ENCODE data around the gene ARHGEF16. TPM values are rescaled to one million over a fixed set of nuclear protein-coding genes. Genes with fewer than 3 reads are reported as not detected.

Gene ARHGEF16
- total RNA-seq, 2 donors from 2014 or later, result 0.16 TPM; not detected in 1

DNA sequence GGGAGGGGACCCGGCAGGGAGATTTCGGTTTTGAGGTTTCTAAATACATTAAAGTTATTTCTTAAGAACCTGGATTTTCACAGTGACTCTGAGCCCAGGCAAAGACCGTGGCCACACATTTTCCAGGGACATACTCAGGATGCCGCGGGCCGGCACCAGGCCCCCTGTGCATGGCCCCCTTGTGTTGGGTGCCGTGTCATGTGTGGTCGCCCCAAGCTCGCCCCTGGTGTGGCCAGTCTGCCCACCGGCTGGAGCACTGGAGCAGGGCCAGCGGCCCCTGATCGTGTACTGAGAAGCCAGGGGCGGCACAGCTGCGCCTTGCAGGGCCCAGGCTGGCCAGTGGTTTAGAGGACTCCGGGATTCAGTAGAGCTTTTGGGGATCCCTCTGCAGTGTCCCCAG is 26.6 kb downstream of the ARHGEF16 start:
- no peaks in the 10 kb centered on the region for H3K36me3 Mint-ChIP-seq (ENCODE audit: low read depth)
- no peaks in the 10 kb centered on the region for H3K9me3 Mint-ChIP-seq
- H3K4me1 Mint-ChIP-seq, result no peaks in the 10 kb centered on the region
- no peak overlapping the region for H3K4me3 Mint-ChIP-seq
- no peaks in the 10 kb centered on the region for H3K27me3 Mint-ChIP-seq
- H3K27ac Mint-ChIP-seq, result no peak overlapping the region
- ATAC-seq (replicated peaks), result no peak

DNA sequence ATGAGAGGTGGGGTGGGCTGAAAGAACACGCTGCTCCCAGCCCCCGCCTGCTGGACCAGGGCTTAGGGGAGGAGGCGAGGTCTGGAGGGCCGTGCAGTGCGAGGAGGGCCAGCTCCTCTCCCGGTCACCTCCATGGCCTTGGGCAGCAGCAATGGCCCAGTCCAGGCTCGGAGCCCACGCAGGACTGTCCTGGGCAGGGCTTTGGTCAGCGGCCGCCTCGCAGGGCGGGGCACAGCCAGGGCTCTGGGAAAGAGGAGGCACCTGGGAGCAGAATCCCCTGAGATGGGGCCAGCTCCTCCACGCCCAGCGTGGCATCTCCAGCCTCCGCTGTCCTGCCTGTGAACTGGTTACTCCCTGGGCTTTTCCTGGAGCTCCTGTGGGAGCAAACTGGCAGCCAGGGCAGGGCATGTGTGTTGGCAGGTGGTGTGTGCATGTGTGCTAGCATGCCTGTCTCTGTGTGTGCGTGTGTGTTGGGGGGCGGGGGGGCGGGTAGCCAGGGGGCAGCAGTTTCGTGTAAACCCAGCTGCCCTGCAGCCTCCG is 27.4 kb downstream of the ARHGEF16 start:
- H3K9me3 Mint-ChIP-seq, result no peaks in the 10 kb centered on the region
- H3K36me3 Mint-ChIP-seq (ENCODE audit: low read depth), result no peaks in the 10 kb centered on the region
- H3K27me3 Mint-ChIP-seq, result no peaks in the 10 kb centered on the region
- no peak overlapping the region for H3K27ac Mint-ChIP-seq
- ATAC-seq (replicated peaks), result no peak
- H3K4me3 Mint-ChIP-seq, result no peak overlapping the region
- no peaks in the 10 kb centered on the region for H3K4me1 Mint-ChIP-seq

DNA sequence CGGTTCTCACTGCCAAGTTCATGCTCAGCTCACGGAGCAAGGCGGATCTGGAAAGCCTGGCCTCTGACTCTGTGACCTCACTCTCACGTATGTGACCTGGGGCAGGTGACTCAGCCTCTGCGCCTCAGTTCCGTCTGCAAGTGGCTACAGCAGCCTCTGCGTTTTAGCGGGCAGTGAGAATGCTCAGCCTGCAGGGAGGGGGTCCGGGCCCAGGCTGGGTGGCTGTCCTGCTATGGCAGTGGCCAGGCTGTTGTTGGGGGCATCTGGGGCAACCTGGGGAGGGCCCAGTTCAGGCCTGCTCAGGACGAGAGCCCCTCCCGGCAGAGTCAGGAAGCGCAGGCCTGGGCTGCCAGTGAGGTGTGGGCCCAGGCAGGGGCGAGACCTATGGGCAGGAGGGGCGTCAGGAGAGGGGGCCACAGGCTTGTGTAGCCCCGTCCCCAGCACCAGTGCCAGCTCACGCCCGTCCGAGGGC is 27.9 kb downstream of the ARHGEF16 start:
- Mint-ChIP-seq H3K4me1 (no peaks in the 10 kb centered on the region), H3K36me3 (ENCODE audit: low read depth) (no peaks in the 10 kb centered on the region), H3K9me3 (no peaks in the 10 kb centered on the region), H3K27me3 (no peaks in the 10 kb centered on the region), H3K4me3 (no peak overlapping the region), H3K27ac (no peak overlapping the region)
- peak; percentile 50 for ATAC-seq (replicated peaks)

DNA sequence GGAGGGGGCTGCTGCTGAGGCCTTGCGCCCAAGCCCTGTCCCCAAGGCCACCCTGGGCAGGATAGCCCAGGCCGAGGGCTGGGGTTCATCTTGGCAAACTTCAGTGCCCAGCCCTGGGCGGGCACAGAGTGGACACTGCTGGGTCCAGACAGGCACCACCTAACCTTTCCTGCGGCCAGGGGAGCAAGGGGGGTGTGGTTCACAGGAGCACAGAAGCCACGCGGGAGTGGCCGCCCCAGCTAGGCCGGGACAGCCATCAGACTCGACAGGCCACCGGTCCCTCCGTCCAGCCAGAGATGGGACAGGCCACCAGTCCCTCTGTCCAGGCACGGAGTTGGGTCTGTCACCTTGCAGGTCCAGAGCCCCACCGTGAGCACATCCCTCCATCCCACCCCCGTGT is 28.9 kb downstream of the ARHGEF16 start:
- H3K4me1 Mint-ChIP-seq, result no peaks in the 10 kb centered on the region
- H3K27me3 Mint-ChIP-seq, result no peaks in the 10 kb centered on the region
- H3K36me3 Mint-ChIP-seq (ENCODE audit: low read depth), result no peaks in the 10 kb centered on the region
- no peaks in the 10 kb centered on the region for H3K9me3 Mint-ChIP-seq
- no peak overlapping the region for H3K4me3 Mint-ChIP-seq
- ATAC-seq (replicated peaks), result no peak
- H3K27ac Mint-ChIP-seq, result no peak overlapping the region

GRCh38 chr1:3483801-3484444 is 29.5 kb downstream of the ARHGEF16 start:
- Mint-ChIP-seq H3K4me1 (no peaks in the 10 kb centered on the region), H3K27ac (no peak overlapping the region), H3K36me3 (ENCODE audit: low read depth) (no peaks in the 10 kb centered on the region), H3K9me3 (peaks cover 4% of the 10 kb centered on the region), H3K4me3 (no peak overlapping the region), H3K27me3 (no peaks in the 10 kb centered on the region)
- peak; percentile 26 for ATAC-seq (replicated peaks)

DNA sequence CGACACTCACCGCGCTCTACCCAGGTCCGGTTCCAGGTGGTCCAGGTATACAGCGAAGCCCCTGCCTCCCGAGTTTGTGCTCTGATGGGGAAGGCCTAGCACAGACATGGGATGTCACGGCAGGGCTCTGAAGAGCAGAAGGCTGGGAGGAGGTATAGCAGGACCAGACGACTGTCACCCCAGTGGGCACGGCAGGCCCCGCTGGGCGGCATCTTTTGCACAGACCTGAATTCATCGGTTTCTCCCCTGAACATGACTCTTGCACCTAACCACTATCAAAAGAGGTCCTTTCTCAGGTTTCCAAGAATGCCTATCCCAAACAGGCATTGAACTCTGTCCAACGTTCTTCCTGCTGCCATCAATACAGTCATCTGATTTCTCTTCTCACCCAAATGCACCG is 30.6 kb downstream of the ARHGEF16 start:
- Mint-ChIP-seq H3K4me3 (no peak overlapping the region), H3K9me3 (peaks cover 6% of the 10 kb centered on the region), H3K27me3 (no peaks in the 10 kb centered on the region), H3K36me3 (ENCODE audit: low read depth) (no peaks in the 10 kb centered on the region), H3K4me1 (no peaks in the 10 kb centered on the region), H3K27ac (no peak overlapping the region)
- ATAC-seq (replicated peaks), result no peak

- H3K27me3 Mint-ChIP-seq, result no peaks in the 10 kb centered on the region
- no peaks in the 10 kb centered on the region for H3K36me3 Mint-ChIP-seq (ENCODE audit: low read depth)
- H3K4me3 Mint-ChIP-seq, result no peak overlapping the region
- H3K4me1 Mint-ChIP-seq, result no peaks in the 10 kb centered on the region
- H3K27ac Mint-ChIP-seq, result no peak overlapping the region
- peaks cover 6% of the 10 kb centered on the region for H3K9me3 Mint-ChIP-seq
- no peak for ATAC-seq (replicated peaks)
Measured at GRCh38 chr1:3488432-3488831, 34.0 kb downstream of the ARHGEF16 start.

DNA sequence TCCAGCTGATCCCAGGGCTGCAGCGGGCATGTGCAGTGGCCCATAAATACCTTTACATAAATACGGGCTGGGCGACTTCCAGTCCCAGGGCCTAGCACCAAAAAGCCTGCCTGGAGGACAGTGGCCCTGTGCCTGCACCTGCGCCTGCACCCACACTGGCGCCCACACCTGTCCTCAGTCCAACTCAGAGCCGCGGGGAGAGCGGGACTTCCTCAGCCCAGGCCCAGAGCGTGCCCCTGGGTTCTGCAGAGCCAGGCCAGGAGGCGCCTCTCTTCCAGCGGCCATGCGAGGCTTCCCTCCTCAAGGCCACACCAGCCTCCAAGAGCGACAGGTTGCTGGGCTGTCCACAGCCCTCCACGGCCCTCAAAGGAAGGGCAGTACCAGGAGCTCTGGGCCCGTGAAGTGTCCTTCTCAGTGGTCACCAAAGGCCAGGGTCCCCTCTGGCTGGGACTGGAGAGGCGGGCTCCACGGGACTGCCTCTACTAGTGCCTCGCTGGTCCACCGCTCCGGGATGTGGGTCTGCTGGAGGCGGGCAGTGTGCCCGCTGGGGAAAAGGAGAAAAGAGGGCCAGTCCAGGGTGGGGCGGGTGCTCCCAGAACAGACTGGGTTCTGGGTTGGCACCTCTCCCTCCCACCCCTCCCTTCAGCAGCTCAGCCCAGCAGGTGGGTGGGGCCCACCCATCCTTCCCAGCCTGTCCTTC is 35.7 kb downstream of the ARHGEF16 start:
- Mint-ChIP-seq H3K27ac (no peak overlapping the region), H3K27me3 (no peaks in the 10 kb centered on the region), H3K4me3 (no peak overlapping the region), H3K4me1 (no peaks in the 10 kb centered on the region), H3K9me3 (peaks cover 6% of the 10 kb centered on the region), H3K36me3 (ENCODE audit: low read depth) (no peaks in the 10 kb centered on the region)
- ATAC-seq (replicated peaks), result no peak

GRCh38 chr1:3491291-3492246 is 37.1 kb downstream of the ARHGEF16 start:
- no peak overlapping the region for H3K27ac Mint-ChIP-seq
- H3K4me3 Mint-ChIP-seq, result peak overlapping the region; percentile 30
- peaks cover 6% of the 10 kb centered on the region for H3K9me3 Mint-ChIP-seq
- no peaks in the 10 kb centered on the region for H3K27me3 Mint-ChIP-seq
- ATAC-seq (replicated peaks), result peak; percentile 90
- H3K36me3 Mint-ChIP-seq (ENCODE audit: low read depth), result no peaks in the 10 kb centered on the region
- no peaks in the 10 kb centered on the region for H3K4me1 Mint-ChIP-seq

GRCh38 chr1:3492545-3493246 is 38.2 kb downstream of the ARHGEF16 start:
- no peak for ATAC-seq (replicated peaks)
- no peak overlapping the region for H3K4me3 Mint-ChIP-seq
- H3K27me3 Mint-ChIP-seq, result no peaks in the 10 kb centered on the region
- no peaks in the 10 kb centered on the region for H3K4me1 Mint-ChIP-seq
- peaks cover 6% of the 10 kb centered on the region for H3K9me3 Mint-ChIP-seq
- H3K36me3 Mint-ChIP-seq (ENCODE audit: low read depth), result no peaks in the 10 kb centered on the region
- no peak overlapping the region for H3K27ac Mint-ChIP-seq

GRCh38 chr1:3494321-3495308 is 40.1 kb downstream of the ARHGEF16 start:
- H3K9me3 Mint-ChIP-seq, result no peaks in the 10 kb centered on the region
- H3K36me3 Mint-ChIP-seq (ENCODE audit: low read depth), result no peaks in the 10 kb centered on the region
- no peaks in the 10 kb centered on the region for H3K27me3 Mint-ChIP-seq
- no peaks in the 10 kb centered on the region for H3K4me1 Mint-ChIP-seq
- H3K4me3 Mint-ChIP-seq, result no peak overlapping the region
- H3K27ac Mint-ChIP-seq, result no peak overlapping the region
- ATAC-seq (replicated peaks), result no peak

DNA sequence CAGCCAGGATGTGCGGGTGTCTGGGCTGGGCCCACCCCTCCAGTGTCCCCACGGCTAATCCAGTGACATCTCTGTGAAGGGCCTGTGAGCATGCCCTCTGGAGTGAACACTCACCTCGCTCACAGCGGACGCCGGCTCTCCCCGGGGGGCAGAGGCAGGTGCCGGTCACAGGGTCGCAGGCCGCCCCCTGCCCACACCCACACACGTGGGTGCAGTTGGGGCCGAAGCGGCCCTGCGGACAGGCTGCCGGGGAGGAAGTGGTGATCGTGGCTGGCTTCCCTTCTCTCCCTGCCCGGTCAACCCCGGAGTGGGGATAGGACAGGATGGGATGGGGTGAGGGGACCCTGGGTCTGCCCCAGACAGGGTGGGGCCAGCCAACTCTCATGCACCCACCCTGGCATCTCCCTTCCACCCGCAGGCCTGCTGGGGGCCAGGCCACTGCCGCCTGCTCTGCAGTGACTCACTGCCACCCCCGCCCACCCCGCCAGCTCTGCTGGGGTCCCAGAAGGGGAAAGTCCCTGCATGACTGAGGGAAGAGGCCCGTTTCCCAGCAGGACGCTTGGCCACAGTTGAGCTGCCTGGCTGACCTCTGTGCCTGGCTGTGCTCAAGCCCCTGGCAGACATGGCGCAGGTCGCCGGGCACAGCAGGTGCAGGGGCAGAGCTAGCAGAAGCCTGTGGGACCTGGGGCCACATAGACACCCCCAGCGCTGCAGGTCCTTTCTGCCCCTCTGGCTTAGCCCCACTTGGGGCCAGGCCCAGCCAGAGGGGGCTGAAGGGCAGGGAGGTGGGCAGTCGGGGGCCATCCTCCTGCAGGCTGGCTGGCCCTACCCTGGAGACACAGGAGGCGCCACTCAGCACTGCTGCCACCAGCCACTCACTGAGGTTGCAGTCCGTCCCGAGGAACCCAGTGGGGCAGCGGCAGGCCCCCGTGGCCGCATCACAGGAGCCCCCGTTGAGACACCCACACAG is 41.6 kb downstream of the ARHGEF16 start:
- H3K27ac Mint-ChIP-seq, result no peak overlapping the region
- H3K36me3 Mint-ChIP-seq (ENCODE audit: low read depth), result no peaks in the 10 kb centered on the region
- H3K9me3 Mint-ChIP-seq, result no peaks in the 10 kb centered on the region
- H3K4me3 Mint-ChIP-seq, result no peak overlapping the region
- ATAC-seq (replicated peaks), result no peak
- no peaks in the 10 kb centered on the region for H3K4me1 Mint-ChIP-seq
- no peaks in the 10 kb centered on the region for H3K27me3 Mint-ChIP-seq

Measured in activated T-helper 17 cell treated with anti-CD3 and anti-CD28 coated beads, Interleukin-2, amount 50 U/mL, for 72 hours (primary cell).